ENCODE results near the gene PFN3. TPM values are rescaled to one million over a fixed set of nuclear protein-coding genes. Genes with fewer than 3 reads are reported as not detected.

The PFN3 gene
- total RNA-seq, 3 donors from 2014 or later (not counting 1 experiment from before 2014, with no cell fraction given): not detected

GRCh38 chr5:177359451-177359851, 41.0 kb downstream of the PFN3 start:
- 84% methylated on average over 6 of the region's 6 CpGs for WGBS (ENCODE audit: insufficient coverage)
- H3K4me3 Mint-ChIP-seq: peak overlapping the region; percentile 90

GRCh38 chr5:177358370-177358819, 42.1 kb downstream of the PFN3 start:
- no peak for ATAC-seq
- peaks cover 7% of the 10 kb centered on the region for H3K36me3 ChIP-seq (ENCODE audit: control insufficient read depth, insufficient read depth, low read length)
- peak overlapping the region; percentile 90 for H3K4me3 Mint-ChIP-seq
- H3K36me3 Mint-ChIP-seq: no peaks in the 10 kb centered on the region
- no peak for DNase-seq
- H3K9me3 Mint-ChIP-seq: no peaks in the 10 kb centered on the region
- WGBS (ENCODE audit: insufficient coverage): 2% methylated on average over 5 of the region's 5 CpGs
- peak overlapping the region; percentile 85 for H3K4me3 ChIP-seq (ENCODE audit: low read length)
- peak overlapping the region; percentile 51 for H3K27ac ChIP-seq (ENCODE audit: low read length)
- H3K4me1 ChIP-seq (ENCODE audit: control insufficient read depth, insufficient read depth, low read length): peaks cover 80% of the 10 kb centered on the region
- H3K9me3 ChIP-seq (ENCODE audit: control insufficient read depth, insufficient read depth, low read length): no peaks in the 10 kb centered on the region
- H3K27ac Mint-ChIP-seq: peak overlapping the region; percentile 88 to 89
- H3K27me3 Mint-ChIP-seq (ENCODE audit: low read depth in 2 of 2): no peaks in the 10 kb centered on the region
- no peaks in the 10 kb centered on the region for H3K27me3 ChIP-seq (ENCODE audit: control insufficient read depth, insufficient read depth, low read length)
- no peak for TF ChIP-seq CTCF (IDR thresholded peaks at IDR 0.05)
- intact Hi-C loops (cut with micrococcal nuclease): loop anchor here (5.0 kb wide), 2 partner anchors 34 to 46 kb away; partner anchors contain the start of gene MXD3
- H3K4me1 Mint-ChIP-seq: peaks cover 64 to 79% of the 10 kb centered on the region in 2 donors

More at GRCh38 chr5:177359451-177359851, 41.0 kb downstream of the PFN3 start:
- no peak for TF ChIP-seq CTCF (IDR thresholded peaks at IDR 0.05)
- DNase-seq (no peak), ATAC-seq (no peak)
- no peaks in the 10 kb centered on the region for H3K9me3 Mint-ChIP-seq
- no peaks in the 10 kb centered on the region for H3K27me3 ChIP-seq (ENCODE audit: control insufficient read depth, insufficient read depth, low read length)
- no peaks in the 10 kb centered on the region for H3K36me3 Mint-ChIP-seq
- H3K27me3 Mint-ChIP-seq (ENCODE audit: low read depth in 2 of 2): no peaks in the 10 kb centered on the region
- peak overlapping the region; percentile 88 to 89 for H3K27ac Mint-ChIP-seq
- H3K36me3 ChIP-seq (ENCODE audit: control insufficient read depth, insufficient read depth, low read length): peaks cover 7% of the 10 kb centered on the region
- intact Hi-C loops (cut with micrococcal nuclease): loop anchor here (5.0 kb wide), 2 partner anchors 33 to 47 kb away; partner anchors contain the start of gene MXD3
- peaks cover 60 to 80% of the 10 kb centered on the region in 2 donors for H3K4me1 Mint-ChIP-seq
- H3K27ac ChIP-seq (ENCODE audit: low read length): peak overlapping the region; percentile 51
- no peak overlapping the region for H3K4me3 ChIP-seq (ENCODE audit: low read length)
- H3K4me1 ChIP-seq (ENCODE audit: control insufficient read depth, insufficient read depth, low read length): peaks cover 89% of the 10 kb centered on the region
- H3K9me3 ChIP-seq (ENCODE audit: control insufficient read depth, insufficient read depth, low read length): no peaks in the 10 kb centered on the region

- Mint-ChIP-seq H3K4me3 (peak within 1 kb of the TSS; percentile 90), H3K36me3 (no peaks in the 10 kb centered on the region), H3K27ac (peak within 1 kb of the TSS; percentile 88 to 89), H3K9me3 (no peaks in the 10 kb centered on the region), H3K4me1 (peaks cover 64 to 72% of the 10 kb centered on the region in 2 donors), H3K27me3 (ENCODE audit: low read depth in 2 of 2) (no peaks in the 10 kb centered on the region)
- Histone ChIP-seq H3K27ac (ENCODE audit: low read length) (peak within 1 kb of the TSS; percentile 51), H3K4me1 (ENCODE audit: control insufficient read depth, insufficient read depth, low read length) (peaks cover 73% of the 10 kb centered on the region), H3K4me3 (ENCODE audit: low read length) (peak within 1 kb of the TSS; percentile 85), H3K36me3 (ENCODE audit: control insufficient read depth, insufficient read depth, low read length) (peaks cover 7% of the 10 kb centered on the region), H3K9me3 (ENCODE audit: control insufficient read depth, insufficient read depth, low read length) (no peaks in the 10 kb centered on the region), H3K27me3 (ENCODE audit: control insufficient read depth, insufficient read depth, low read length) (no peaks in the 10 kb centered on the region)
- under 1% methylated on average over 37 of the region's 37 CpGs for WGBS (ENCODE audit: insufficient coverage)
- TF ChIP-seq CTCF (IDR thresholded peaks at IDR 0.05): no peak
- DNase-seq (peak; percentile 55 to 90), ATAC-seq (peak; percentile 92 to 95 (median 95))
- intact Hi-C loops (cut with micrococcal nuclease): loop anchor here (5.0 kb wide), 2 partner anchors 35 to 45 kb away; partner anchors contain the start of gene MXD3
Measured at GRCh38 chr5:177357459-177358351, 42.8 kb downstream of the PFN3 start, which contains the start of gene RGS14. Gene RGS14, plus strand, starts transcription at chr5:177357924. Its CDS starts 101 bp downstream, at chr5:177358025.
